BLaER1 treated with 17β-estradiol and CSF1 and Interleukin-3, amounts not matched to agents 10 nM and 100 nM (cell line): Measurements from ENCODE around the gene ACADVL.
A peak's percentile ranks its signal among the peaks of the same experiment; 100 is the strongest.

ENCODE experiments used
- H3K27ac ChIP-seq, 11 experiments: shearing (Covaris generic); formaldehyde crosslinking; 2 replicates each; pipeline ENCODE4 v1.8.1; 2022
- H3K27me3 ChIP-seq, 11 experiments: shearing (Covaris generic); formaldehyde crosslinking; 2 replicates each; pipeline ENCODE4 v1.8.1; 2022
- H3K36me3 ChIP-seq, 11 experiments: shearing (Covaris generic); formaldehyde crosslinking; 2 replicates each; pipeline ENCODE4 v1.8.1; 2022
- H3K4me1 ChIP-seq, 10 experiments: shearing (Covaris generic); formaldehyde crosslinking; 2 replicates each; pipeline ENCODE4 v1.8.1; 2022
- H3K4me2 ChIP-seq, 11 experiments: shearing (Covaris generic); formaldehyde crosslinking; 2 replicates each; pipeline ENCODE4 v1.8.1; 2022
- H3K4me3 ChIP-seq, 10 experiments: shearing (Covaris generic); formaldehyde crosslinking; 2 replicates each; pipeline ENCODE4 v1.8.1; 2022
- H3K9ac ChIP-seq, 11 experiments: shearing (Covaris generic); formaldehyde crosslinking; 2 replicates each; pipeline ENCODE4 v1.8.1; 2022
- H3K9me3 ChIP-seq, 11 experiments: shearing (Covaris generic); formaldehyde crosslinking; replicated peaks in 1 of 11; 2 replicates each; pipeline ENCODE4 v1.8.1; 2022
- H4K20me1 ChIP-seq, 11 experiments: shearing (Covaris generic); formaldehyde crosslinking; 2 replicates each; pipeline ENCODE4 v1.8.1; 2022
- Cebpa-rat ChIP-seq, 11 experiments: shearing (Covaris generic); IDR thresholded peaks; 2 replicates each; pipeline ENCODE4 v1.8.1; 2022

ACADVL gene

DNA sequence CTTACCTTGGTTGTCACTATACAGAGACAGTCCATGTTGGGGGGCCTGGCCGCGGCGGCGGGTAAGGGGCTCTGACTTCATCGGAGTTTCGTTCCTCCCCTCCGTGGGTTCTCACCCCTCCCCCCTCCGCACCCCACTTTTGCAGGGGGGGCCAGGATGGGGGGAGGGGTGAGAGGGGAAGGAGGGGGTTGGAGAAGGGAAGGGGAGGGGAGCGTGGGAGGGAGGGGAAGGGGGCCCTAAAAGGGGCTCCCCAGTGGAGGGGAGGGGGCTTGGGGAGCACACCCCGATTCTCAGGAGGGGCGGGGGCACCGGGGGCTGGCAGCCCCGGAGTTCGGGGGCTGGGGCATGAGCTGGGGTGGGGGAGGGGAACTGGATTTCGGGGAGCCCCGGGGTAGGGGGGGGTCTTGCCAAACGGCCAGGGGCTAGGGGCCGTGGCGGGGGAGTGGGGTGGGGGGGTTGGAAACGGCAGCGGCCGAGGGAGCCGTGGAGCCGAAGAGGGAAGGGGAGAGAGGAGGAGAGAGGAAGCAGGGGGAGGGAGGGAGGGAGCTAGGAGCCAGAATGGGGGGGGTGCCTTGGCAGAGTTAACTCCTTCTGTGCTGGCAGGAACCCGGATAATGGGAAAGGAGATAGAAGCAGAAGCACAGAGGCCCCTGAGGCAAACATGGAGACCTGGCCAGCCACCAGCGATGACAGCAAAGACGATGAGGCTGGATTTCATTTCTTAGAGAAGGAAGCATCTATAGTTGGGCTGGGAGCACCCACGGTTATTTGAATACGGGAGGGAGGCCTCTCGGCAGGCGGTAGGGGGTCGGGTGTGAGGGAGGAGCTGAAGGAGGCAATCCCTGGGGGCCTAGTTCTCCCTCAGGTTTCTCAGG is 2.4 kb upstream of the ACADVL start:
- Histone ChIP-seq H3K4me1 (peaks cover 63 to 80% (median 73%) of the 10 kb centered on the region in 10 experiments), H3K4me2 (peak overlapping the region; percentile 94 to 100 (median 99)), H3K27me3 (no peaks in the 10 kb centered on the region), H3K4me3 (peak overlapping the region; percentile 57 to 82 (median 70)), H4K20me1 (peaks cover 22 to 67% (median 43%) of the 10 kb centered on the region in 11 experiments; a peak in 20 of 22 replicates), H3K27ac (peak overlapping the region; percentile 62 to 92 (median 87)), H3K9ac (peak overlapping the region; percentile 71 to 95 (median 80)), H3K36me3 (peaks cover 9 to 16% (median 12%) of the 10 kb centered on the region in 11 experiments; a peak in 21 of 22 replicates), H3K9me3 (no peaks in the 10 kb centered on the region)
- TF ChIP-seq Cebpa-rat (IDR thresholded peaks at IDR 0.05), result no peak

DNA sequence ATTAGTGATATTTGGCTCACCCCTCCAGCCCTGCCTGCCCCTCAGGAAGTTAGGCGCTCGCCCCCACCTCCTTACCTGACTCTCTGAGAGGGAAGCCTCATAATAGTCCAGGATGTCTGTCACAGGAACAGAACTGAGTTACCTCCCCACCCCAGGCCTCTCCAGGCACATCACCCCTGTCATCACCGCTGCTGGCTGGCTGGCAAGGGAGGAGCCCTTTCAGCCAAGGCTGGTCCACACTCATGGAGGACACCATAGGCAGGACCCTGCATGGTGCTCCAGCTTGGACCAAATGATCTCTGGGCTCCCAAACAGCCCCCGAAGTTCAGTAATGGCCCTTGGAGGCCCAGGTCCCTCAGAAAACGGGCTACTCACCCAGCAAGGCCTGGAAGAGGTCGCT is 1.6 kb upstream of the ACADVL start:
- Histone ChIP-seq H3K9ac (peak overlapping the region; percentile 71 to 95 (median 79)), H3K4me2 (peak overlapping the region; percentile 94 to 100 (median 97))
- no peak for TF ChIP-seq Cebpa-rat (IDR thresholded peaks at IDR 0.05)

DNA sequence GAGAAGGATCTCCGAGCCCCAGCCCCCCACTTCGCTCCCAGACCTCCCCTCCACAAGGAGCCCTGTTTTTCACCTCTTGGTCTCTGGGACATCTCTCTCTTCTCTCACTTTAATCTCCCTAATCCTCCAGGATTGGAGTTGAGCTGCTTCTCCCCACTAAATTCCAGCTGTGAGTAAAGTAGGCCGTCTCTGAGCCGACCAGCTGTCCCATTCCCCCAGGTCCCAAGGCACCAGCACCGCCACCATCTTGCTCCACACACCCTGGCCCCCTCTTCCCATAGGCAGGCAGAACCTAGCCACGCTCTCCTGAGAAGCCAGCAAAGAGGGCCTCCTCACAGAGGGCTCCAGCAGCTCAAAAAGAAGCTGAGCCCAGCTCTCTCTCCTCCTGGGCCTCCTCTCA is 980 bp upstream of the ACADVL start:
- Histone ChIP-seq H3K4me3 (peak overlapping the region in 5 of 10 experiments; percentile 58 to 98 (median 89); a peak in 7 of 20 replicates), H3K36me3 (peaks cover 23 to 30% (median 26%) of the 10 kb centered on the region in 11 experiments), H4K20me1 (peaks cover 26 to 67% (median 46%) of the 10 kb centered on the region in 11 experiments; a peak in 21 of 22 replicates), H3K9me3 (no peaks in the 10 kb centered on the region), H3K4me2 (peak overlapping the region; percentile 94 to 100 (median 97)), H3K4me1 (peaks cover 55 to 79% (median 64%) of the 10 kb centered on the region in 10 experiments), H3K9ac (peak overlapping the region in 9 of 11 experiments; percentile 8 to 95 (median 93); a peak in 14 of 22 replicates), H3K27me3 (no peaks in the 10 kb centered on the region), H3K27ac (peak overlapping the region; percentile 82 to 92 (median 87); a peak in 18 of 22 replicates)
- no peak for TF ChIP-seq Cebpa-rat (IDR thresholded peaks at IDR 0.05)

More for the DNA sequence above, 1.6 kb upstream of the ACADVL start:
- H3K36me3 ChIP-seq, result peaks cover 18 to 24% (median 21%) of the 10 kb centered on the region in 11 experiments
- no peaks in the 10 kb centered on the region for H3K9me3 ChIP-seq
- peak overlapping the region; percentile 62 to 92 (median 87) for H3K27ac ChIP-seq
- H3K4me3 ChIP-seq, result peak overlapping the region; percentile 48 to 77 (median 60)
- peaks cover 26 to 67% (median 49%) of the 10 kb centered on the region in 11 experiments; a peak in 21 of 22 replicates for H4K20me1 ChIP-seq
- no peaks in the 10 kb centered on the region for H3K27me3 ChIP-seq
- peaks cover 61 to 80% (median 70%) of the 10 kb centered on the region in 10 experiments for H3K4me1 ChIP-seq

DNA sequence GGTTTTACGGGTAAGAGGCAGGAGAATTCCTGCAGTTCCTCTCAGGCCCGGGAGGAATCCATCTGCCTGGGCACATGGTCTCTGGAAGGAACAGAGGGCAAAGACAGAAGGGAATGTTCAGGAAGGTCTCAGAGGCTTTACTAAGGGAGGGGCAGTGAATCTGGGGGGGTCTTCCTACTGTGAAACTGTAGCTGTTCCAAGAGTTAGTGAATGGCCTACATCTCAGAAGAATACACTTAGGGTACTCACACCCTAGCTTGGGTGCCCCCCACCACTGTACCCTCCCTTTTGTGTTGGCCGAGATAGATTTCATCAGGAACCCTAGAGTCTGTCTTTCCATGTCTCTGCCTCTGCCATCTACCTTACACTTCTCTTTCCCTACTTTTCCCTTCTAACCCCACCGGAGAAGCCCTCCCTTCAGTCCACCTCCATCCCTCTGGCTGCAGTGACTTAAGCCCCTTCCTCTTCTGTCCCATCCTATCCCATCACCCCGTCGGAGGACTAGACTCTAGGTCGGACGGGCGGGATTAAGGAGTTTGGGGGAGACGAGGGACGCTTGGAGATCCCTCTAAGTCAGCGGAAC is 418 bp upstream of the ACADVL start:
- Histone ChIP-seq H4K20me1 (peaks cover 26 to 67% (median 51%) of the 10 kb centered on the region in 11 experiments; a peak in 20 of 22 replicates), H3K4me2 (peak overlapping the region; percentile 94 to 100 (median 97)), H3K4me3 (peak overlapping the region; percentile 88 to 99 (median 94)), H3K9ac (peak overlapping the region; percentile 86 to 95 (median 93)), H3K4me1 (peaks cover 51 to 75% (median 61%) of the 10 kb centered on the region in 10 experiments), H3K9me3 (no peaks in the 10 kb centered on the region), H3K27ac (peak overlapping the region; percentile 82 to 92 (median 87); a peak in 21 of 22 replicates), H3K36me3 (peaks cover 29 to 35% (median 32%) of the 10 kb centered on the region in 11 experiments), H3K27me3 (no peaks in the 10 kb centered on the region)
- TF ChIP-seq Cebpa-rat (IDR thresholded peaks at IDR 0.05), result no peak

DNA sequence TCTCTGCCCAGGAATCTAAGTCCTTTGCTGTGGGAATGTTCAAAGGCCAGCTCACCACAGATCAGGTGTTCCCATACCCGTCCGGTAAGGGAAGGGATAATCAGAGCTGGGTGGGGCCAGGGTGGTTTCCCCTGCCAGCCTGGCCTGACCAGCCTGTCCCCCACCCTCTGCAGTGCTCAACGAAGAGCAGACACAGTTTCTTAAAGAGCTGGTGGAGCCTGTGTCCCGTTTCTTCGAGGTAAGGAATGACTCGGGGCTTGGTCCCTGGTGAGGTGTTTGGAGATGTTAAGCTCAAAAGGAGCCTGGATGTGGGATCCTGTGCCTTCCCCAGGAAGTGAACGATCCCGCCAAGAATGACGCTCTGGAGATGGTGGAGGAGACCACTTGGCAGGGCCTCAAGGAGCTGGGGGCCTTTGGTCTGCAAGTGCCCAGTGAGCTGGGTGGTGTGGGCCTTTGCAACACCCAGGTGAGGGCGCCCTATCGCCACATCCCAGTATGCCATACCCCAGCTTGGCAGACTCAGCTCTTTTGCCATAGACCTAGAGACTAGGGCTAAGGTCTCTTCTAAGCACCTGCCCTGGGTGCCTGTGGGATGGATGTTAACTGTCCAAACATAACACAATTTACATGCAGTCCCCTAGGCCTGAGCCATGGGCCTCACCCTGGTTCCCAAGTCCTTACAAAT is 997 bp downstream of the ACADVL start:
- peaks cover 45 to 65% (median 52%) of the 10 kb centered on the region in 10 experiments for H3K4me1 ChIP-seq
- H4K20me1 ChIP-seq, result peaks cover 22 to 68% (median 51%) of the 10 kb centered on the region in 11 experiments; a peak in 20 of 22 replicates
- H3K36me3 ChIP-seq, result peaks cover 42 to 50% (median 45%) of the 10 kb centered on the region in 11 experiments
- peak overlapping the region; percentile 88 to 99 (median 94) for H3K4me3 ChIP-seq
- H3K27ac ChIP-seq, result peak overlapping the region; percentile 82 to 92 (median 87)
- TF ChIP-seq Cebpa-rat (IDR thresholded peaks at IDR 0.05), result no peak
- H3K4me2 ChIP-seq, result peak overlapping the region; percentile 94 to 100 (median 97)
- no peaks in the 10 kb centered on the region for H3K27me3 ChIP-seq
- H3K9me3 ChIP-seq, result no peaks in the 10 kb centered on the region
- H3K9ac ChIP-seq, result peak overlapping the region; percentile 86 to 95 (median 93)

DNA sequence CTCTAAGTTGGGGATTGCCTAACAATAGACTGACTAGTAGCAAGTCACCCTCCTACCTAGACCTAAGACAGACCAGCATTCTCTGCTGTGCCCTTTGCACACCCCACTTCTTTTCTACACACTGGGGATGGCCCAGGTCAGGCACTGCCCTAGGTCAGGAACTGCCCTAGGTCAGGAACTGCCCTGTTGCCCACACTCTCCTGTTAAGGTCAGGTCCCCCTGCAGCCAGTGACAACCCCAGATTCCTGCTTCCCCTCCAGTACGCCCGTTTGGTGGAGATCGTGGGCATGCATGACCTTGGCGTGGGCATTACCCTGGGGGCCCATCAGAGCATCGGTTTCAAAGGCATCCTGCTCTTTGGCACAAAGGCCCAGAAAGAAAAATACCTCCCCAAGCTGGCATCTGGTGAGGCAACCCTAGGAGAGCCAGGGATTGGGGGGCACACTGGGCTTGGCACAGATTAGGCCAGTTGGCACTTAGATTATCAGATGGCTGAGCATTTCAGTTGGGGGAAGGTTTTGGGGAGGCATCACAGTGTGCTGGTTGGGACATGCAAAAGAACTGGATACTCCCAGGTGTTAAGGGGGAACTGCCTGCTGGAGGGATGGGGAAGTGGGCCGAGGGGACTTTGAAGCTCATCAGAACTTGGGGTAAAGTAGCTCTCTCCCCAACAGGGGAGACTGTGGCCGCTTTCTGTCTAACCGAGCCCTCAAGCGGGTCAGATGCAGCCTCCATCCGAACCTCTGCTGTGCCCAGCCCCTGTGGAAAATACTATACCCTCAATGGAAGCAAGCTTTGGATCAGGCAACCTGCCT is 1.7 kb downstream of the ACADVL start:
- 0 out of 22 replicates have a peak overlapping the region, but pooled peaks of 1 of the 11 experiments have one; percentile 89 for H3K27ac ChIP-seq
- TF ChIP-seq Cebpa-rat (IDR thresholded peaks at IDR 0.05), result no peak
- peaks cover 50 to 57% (median 52%) of the 10 kb centered on the region in 11 experiments for H3K36me3 ChIP-seq
- peaks cover 38 to 58% (median 47%) of the 10 kb centered on the region in 10 experiments for H3K4me1 ChIP-seq
- H3K4me2 ChIP-seq, result peak overlapping the region; percentile 94 to 100 (median 97)
- H3K9me3 ChIP-seq, result no peaks in the 10 kb centered on the region
- no peaks in the 10 kb centered on the region for H3K27me3 ChIP-seq
- peaks cover 16 to 68% (median 46%) of the 10 kb centered on the region in 11 experiments; a peak in 20 of 22 replicates for H4K20me1 ChIP-seq
- H3K4me3 ChIP-seq, result peak overlapping the region in 9 of 10 experiments; percentile 88 to 99 (median 94); a peak in 12 of 20 replicates
- peak overlapping the region; percentile 11 to 95 (median 90); a peak in 19 of 22 replicates for H3K9ac ChIP-seq

DNA sequence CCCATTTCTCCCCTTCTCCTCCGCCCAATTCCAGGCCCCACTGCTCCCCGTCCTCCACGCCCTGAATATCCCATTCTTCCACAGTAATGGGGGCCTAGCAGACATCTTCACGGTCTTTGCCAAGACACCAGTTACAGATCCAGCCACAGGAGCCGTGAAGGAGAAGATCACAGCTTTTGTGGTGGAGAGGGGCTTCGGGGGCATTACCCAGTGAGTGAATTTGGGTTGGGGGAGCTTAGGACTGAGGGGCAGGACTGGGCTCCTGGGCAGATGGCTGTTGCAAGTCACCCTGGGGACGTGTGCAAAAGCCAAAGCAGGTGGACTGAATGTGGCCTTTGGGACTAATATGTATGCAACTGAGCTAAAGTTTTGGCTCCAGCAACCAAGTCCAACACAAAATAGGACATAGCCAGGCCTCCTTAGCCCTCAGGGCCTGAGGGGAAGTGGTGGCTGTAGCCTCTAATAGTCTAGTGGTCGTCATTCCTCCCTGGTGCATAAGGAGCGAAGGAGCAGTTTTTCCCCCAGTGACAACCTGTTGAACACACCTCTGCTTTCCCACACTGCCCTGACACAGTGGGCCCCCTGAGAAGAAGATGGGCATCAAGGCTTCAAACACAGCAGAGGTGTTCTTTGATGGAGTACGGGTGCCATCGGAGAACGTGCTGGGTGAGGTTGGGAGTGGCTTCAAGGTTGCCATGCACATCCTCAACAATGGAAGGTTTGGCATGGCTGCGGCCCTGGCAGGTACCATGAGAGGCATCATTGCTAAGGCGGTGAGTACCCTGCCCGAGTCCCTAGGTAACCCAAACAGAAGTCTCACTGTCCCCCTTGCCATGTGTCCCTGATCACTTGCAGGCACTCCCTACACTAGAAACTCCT is 2.6 kb downstream of the ACADVL start:
- no peak for TF ChIP-seq Cebpa-rat (IDR thresholded peaks at IDR 0.05)
- 0 out of 22 replicates have a peak overlapping the region, but pooled peaks of 1 of the 11 experiments have one; percentile 6 for H3K27ac ChIP-seq
- H3K27me3 ChIP-seq, result no peaks in the 10 kb centered on the region
- peak overlapping the region in 7 of 11 experiments; percentile 95 to 99 (median 97); a peak in 8 of 22 replicates for H3K4me2 ChIP-seq
- peaks cover 58 to 66% (median 61%) of the 10 kb centered on the region in 11 experiments for H3K36me3 ChIP-seq
- peaks cover 14 to 74% (median 44%) of the 10 kb centered on the region in 11 experiments; a peak in 20 of 22 replicates for H4K20me1 ChIP-seq
- peaks cover 34 to 53% (median 46%) of the 10 kb centered on the region in 10 experiments for H3K4me1 ChIP-seq
- no peak overlapping the region for H3K4me3 ChIP-seq
- peak overlapping the region in 9 of 11 experiments; percentile 57 to 95 (median 93); a peak in 13 of 22 replicates for H3K9ac ChIP-seq
- H3K9me3 ChIP-seq, result no peaks in the 10 kb centered on the region
